ENCODE data around the gene PANK2. TPM values are rescaled to one million over a fixed set of nuclear protein-coding genes. Genes with fewer than 3 reads are reported as not detected.

The PANK2 gene
- total and polyA plus RNA-seq, 10 of the 15 experiments (the other 5 are each of a cell fraction or from before 2014, with no cell fraction given), result 13.2 to 43.4 (median 33.3) TPM

GRCh38 chr20:3898639-3899038 lies 9.5 kb downstream of the PANK2 start (continued):
- no peak for TF ChIP-seq ZNF622 (IDR thresholded peaks at IDR 0.05)
- no peak for TF ChIP-seq NFYA (IDR thresholded peaks at IDR 0.05; ENCODE audit: borderline replicate concordance, low read depth, low read length)
- no peak for TF ChIP-seq PRDM15 (CRISPR knock-in tag; IDR thresholded peaks at IDR 0.05)
- TF ChIP-seq MLLT1 (IDR thresholded peaks at IDR 0.05), result no peak

- 68% methylated on average over 3 of the region's 3 CpGs for whole genome bisulfite sequencing (ENCODE audit: insufficient coverage, insufficient replicate concordance, low lambda C conversion rate, missing lambda C conversion rate)
- Histone ChIP-seq H3K27me3 (replicated peaks in 1 of 2; ENCODE audit: control insufficient read depth in 2 of 2, insufficient read depth in 2 of 2, low read length in 1 of 2) (no peaks in the 10 kb centered on the region), H3K4me1 (ENCODE audit: control insufficient read depth, insufficient read depth, low read length) (peaks cover 31% of the 10 kb centered on the region), H3K79me2 (ENCODE audit: control insufficient read depth, insufficient read depth, low read length) (peaks cover 93% of the 10 kb centered on the region), H2AFZ (ENCODE audit: control insufficient read depth, low read depth, low read length) (no peak overlapping the region), H3K27ac (ENCODE audit: control insufficient read depth, insufficient read depth) (no peak overlapping the region), H3K9ac (ENCODE audit: control insufficient read depth, insufficient read depth, low read length) (no peak overlapping the region), H4K20me1 (ENCODE audit: control insufficient read depth, insufficient read depth) (peaks cover 11% of the 10 kb centered on the region), H3K36me3 (ENCODE audit: control insufficient read depth in 2 of 2, insufficient read depth in 2 of 2, low read length in 1 of 2) (peaks cover 2 to 5% of the 10 kb centered on the region in 2 experiments; a peak in 2 of 4 replicates), H3K4me2 (ENCODE audit: control insufficient read depth, insufficient read depth) (peak overlapping the region; percentile 34; the same call in 1 of the 2 replicates), H3K4me3 (no peak overlapping the region), H3K9me3 (replicated peaks; ENCODE audit: control insufficient read depth, insufficient read depth, low read length) (no peaks in the 10 kb centered on the region)
- peak; percentile 11; the same call in 2 of the 3 replicates for ATAC-seq
- SMC1A ChIA-PET (ENCODE audit: uncharacterized antibody, unreplicated experiment), result interaction anchor here (1.6 kb wide), 1 partner anchor 9 kb away, joined by 3 read pairs; no protein-coding TSS in a partner anchor
- intact Hi-C loops (cut with micrococcal nuclease; ENCODE audit: unreplicated experiment), result no loop called here
- FAIRE-seq, result no peak
- CTCF ChIA-PET, result no interaction called here
- in situ Hi-C loops (cut with MboI), result no loop called here
- no peak for DNase-seq (ENCODE audit: low read depth, low spot score)
- POLR2A ChIA-PET, result interaction anchor here (1.4 to 3.8 kb wide), 2 partner anchors 8 to 92 kb away, joined by 4 to 24 read pairs; no protein-coding TSS in a partner anchor
- no TSS peak for BruUV-seq (replicated peaks)
- RAD21 ChIA-PET (ENCODE audit: unreplicated experiment), result interaction anchor here (0.7 to 2.9 kb wide), 2 partner anchors 9 to 69 kb away, joined by 3 to 14 read pairs; no protein-coding TSS in a partner anchor
- TF ChIP-seq POLR2A (IDR thresholded peaks at IDR 0.05; ENCODE audit: low read depth, low read length) (no peak), SPI1 (IDR thresholded peaks at IDR 0.05; ENCODE audit: borderline replicate concordance, insufficient read depth, low read depth, low read length) (no peak), NKRF (conservative IDR thresholded peaks at IDR 0.05) (no peak), IKZF2 (IDR thresholded peaks at IDR 0.05) (no peak), STAT3 (IDR thresholded peaks at IDR 0.05; ENCODE audit: low read depth, low read length) (no peak), ZBED1 (IDR thresholded peaks at IDR 0.05; ENCODE audit: borderline replicate concordance) (no peak), SREBF1 (IDR thresholded peaks at IDR 0.05; ENCODE audit: low read length) (no peak), REST (IDR thresholded peaks at IDR 0.05; ENCODE audit: low read depth, low read length) (no peak), ZSCAN29 (IDR thresholded peaks at IDR 0.05) (no peak)
These were observed 11.0 kb downstream of the PANK2 start for GRCh38 chr20:3900187-3900604.

All from GM12878 (cell line).